HepG2 (cell line): ENCODE data around the gene MPC2. TPM values are rescaled to one million over a fixed set of nuclear protein-coding genes. Genes with fewer than 3 reads are reported as not detected.

Experiments used
- HDAC2 ChIP-seq: sonication (generic); formaldehyde crosslinking; IDR thresholded peaks from 2 replicates; pipeline ENCODE4 v1.4.0; 2020; ENCODE audit warnings: missing genetic modification reagents
- KIAA2018 ChIP-seq: sonication (generic); formaldehyde crosslinking; IDR thresholded peaks from 2 replicates; pipeline ENCODE4 v1.5.0; 2020; ENCODE audit warnings: mild to moderate bottlenecking, missing genetic modification reagents, borderline replicate concordance
- MBD4 ChIP-seq: IDR thresholded peaks from 2 replicates; pipeline ENCODE4 v1.6.1; 2012; ENCODE audit warnings: low read length, inconsistent platforms, borderline replicate concordance
- ZNF260 ChIP-seq: sonication (generic); formaldehyde crosslinking; IDR thresholded peaks from 2 replicates; pipeline ENCODE4 v1.4.0; 2020; ENCODE audit warnings: missing genetic modification reagents, low read depth, mild to moderate bottlenecking, borderline replicate concordance
- ZNF407 ChIP-seq: sonication (generic); formaldehyde crosslinking; IDR thresholded peaks from one replicate; pipeline ENCODE4 v1.5.1; 2020; ENCODE audit warnings: mild to moderate bottlenecking, missing genetic modification reagents; ENCODE audit errors: not compliant biosample characterization
- ZNF652 ChIP-seq: IDR thresholded peaks from 2 replicates; pipeline ENCODE4 v1.6.1; 2016; ENCODE audit warnings: low read depth, borderline replicate concordance
- ZNF687 ChIP-seq: sonication (generic); formaldehyde crosslinking; IDR thresholded peaks from 2 replicates; pipeline ENCODE4 v1.5.1; 2020; ENCODE audit warnings: mild to moderate bottlenecking, missing genetic modification reagents, moderate library complexity
- ZSCAN21 ChIP-seq: sonication (generic); formaldehyde crosslinking; IDR thresholded peaks from 2 replicates; pipeline ENCODE4 v1.8.0; 2022; ENCODE audit warnings: mild to moderate bottlenecking, missing genetic modification reagents, moderate library complexity, borderline replicate concordance
- polyA plus RNA-seq, 8 experiments: library from polyadenylated mRNA; depleted of rRNA in 3 of 8; stranded (reverse) in 7 of 8; unstranded in 1 of 8; fragments of >200 nt; fragmentation: Illumina TruSeq in 4 of 8; extraction: Trizol in 4 of 8; gene quantifications; 2 replicates each; pipeline versions ENCODE4 v1.2.1 to v1.2.3, GENCODE V29; 2011 to 2016; ENCODE audit warnings: low read depth in 4 of 8, missing spikeins in 1 of 8, mixed read lengths in 1 of 8; ENCODE audit not compliant: insufficient read depth in 1 of 8
- total RNA-seq, 5 experiments: library from RNA; depleted of rRNA; stranded (reverse); fragments of >200 nt; fragmentation: Illumina TruSeq; extraction: Trizol; gene quantifications; 2 replicates each; pipeline ENCODE4 v1.2.3, GENCODE V29; 2016; ENCODE audit warnings: low read depth in 1 of 5

The MPC2 gene
- total and polyA plus RNA-seq, 2 of the 13 experiments (the other 11 are each of a cell fraction or from before 2014, with no cell fraction given), result 38.8 to 136 TPM

- TF ChIP-seq HDAC2 (CRISPR knock-in tag), result no peak
- TF ChIP-seq ZNF652 (CRISPR knock-in tag), result no peak
- TF ChIP-seq ZNF260 (CRISPR knock-in tag), result no peak
- no peak for TF ChIP-seq MBD4
- no peak for TF ChIP-seq KIAA2018
- TF ChIP-seq ZNF407 (CRISPR knock-in tag), result no peak
- TF ChIP-seq ZSCAN21, result no peak
- peak; percentile 17; the same call in 1 of the 2 replicates for TF ChIP-seq ZNF687 (CRISPR knock-in tag)
These were observed 21.3 kb downstream of the MPC2 start (continued) for GRCh38 chr1:167915569-167915968.
